NB4 (cell line): ENCODE results near the gene GET3.
"Not testable (repeated sequence)": the region's sequence is repeated elsewhere in the genome, so short reads cannot be mapped to it uniquely, and the experiment has no call there.

ENCODE experiments used
- DNase-seq: peaks from one replicate; pipeline ENCODE4 v3.0.0; 2010; ENCODE audit warnings: low read depth
- H3K4me3 ChIP-seq: one replicate; pipeline ENCODE4 v1.5.1; 2011; ENCODE audit warnings: mild to moderate bottlenecking, low read depth, low read length, moderate library complexity
- CTCF ChIP-seq: IDR thresholded peaks from one replicate; pipeline ENCODE4 v1.5.1; 2012; ENCODE audit warnings: low read depth, low read length
- MAX ChIP-seq: IDR thresholded peaks from 2 replicates; pipeline ENCODE4 v1.6.1; 2011; ENCODE audit warnings: low read depth, low read length
- MYC ChIP-seq: IDR thresholded peaks from 2 replicates; pipeline ENCODE4 v1.6.1; 2011; ENCODE audit warnings: low read depth, low read length
- POLR2A ChIP-seq: IDR thresholded peaks from 2 replicates; pipeline ENCODE4 v1.6.1; 2011; ENCODE audit warnings: mild to moderate bottlenecking; ENCODE audit not compliant: insufficient read length; ENCODE audit errors: extremely low read depth

GET3 gene

DNA sequence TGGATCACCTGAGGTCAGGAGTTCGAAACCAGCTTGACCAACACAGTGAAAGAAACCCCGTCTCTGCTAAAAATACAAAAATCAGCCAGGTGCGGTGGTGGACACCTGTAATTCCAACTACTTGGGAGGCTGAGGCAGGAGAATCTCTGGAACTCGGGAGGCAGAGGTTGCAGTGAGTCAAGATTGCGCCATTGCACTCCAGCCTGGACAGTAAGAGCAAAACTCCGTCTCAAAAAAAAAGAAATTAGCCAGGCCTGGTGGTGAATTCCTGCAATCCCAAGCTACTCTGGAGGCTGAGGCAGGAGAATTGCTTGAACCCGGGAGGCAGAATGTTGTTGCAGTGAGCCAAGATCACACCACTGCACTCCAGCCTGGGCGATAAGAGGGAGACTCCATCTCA lies 28.7 kb upstream of the GET3 start:
- TF ChIP-seq CTCF (no peak), MAX (no peak), POLR2A (no peak), MYC (no peak)
- no peak for DNase-seq
- no peak overlapping the region for H3K4me3 ChIP-seq

DNA sequence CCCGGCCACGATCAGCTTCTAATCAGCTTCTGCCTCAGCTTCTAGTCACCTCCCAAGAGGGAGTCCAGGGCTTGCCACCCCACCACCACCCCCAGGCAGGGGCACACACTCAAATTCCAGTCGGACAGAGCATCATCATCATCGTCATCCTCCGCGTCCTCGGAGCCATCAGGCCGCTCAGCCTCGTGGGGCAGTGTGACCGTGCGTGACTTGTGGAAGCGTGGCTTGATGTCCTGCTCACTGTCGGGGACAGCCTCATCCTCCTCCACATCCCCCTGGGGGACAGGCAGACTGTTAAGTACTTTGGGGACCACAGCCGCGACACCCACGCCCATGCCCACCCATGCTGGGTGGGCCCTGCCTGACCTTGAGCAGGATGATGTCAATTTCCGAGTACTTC lies 26.1 kb upstream of the GET3 start:
- DNase-seq = no peak
- H3K4me3 ChIP-seq = no peak overlapping the region
- TF ChIP-seq MAX (no peak), MYC (no peak), POLR2A (no peak), CTCF (no peak)

- not testable (repeated sequence) for DNase-seq, H3K4me3 ChIP-seq
Observed at GRCh38 chr19:12712077-12712476, 25.2 kb upstream of the GET3 start.

DNA sequence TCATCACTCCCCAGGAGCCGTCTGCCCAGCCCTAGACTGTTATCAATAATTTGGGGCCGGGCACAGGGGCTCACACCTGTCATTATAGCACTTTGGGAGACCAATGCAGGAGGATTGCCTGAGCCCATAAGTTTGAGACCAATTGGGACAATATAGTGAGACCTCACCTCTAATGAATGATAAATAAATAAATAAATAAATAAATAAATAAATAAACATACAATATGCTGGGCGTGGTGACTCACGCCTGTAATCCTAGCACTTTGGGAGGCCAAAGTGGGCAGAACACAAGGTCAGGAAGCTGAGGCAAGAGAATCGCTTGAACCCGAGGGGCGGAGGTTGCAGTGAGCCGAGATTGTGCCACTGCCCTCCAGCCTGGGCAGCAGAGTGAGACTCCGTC lies 24.0 kb upstream of the GET3 start:
- not testable (repeated sequence) for DNase-seq, H3K4me3 ChIP-seq

DNA sequence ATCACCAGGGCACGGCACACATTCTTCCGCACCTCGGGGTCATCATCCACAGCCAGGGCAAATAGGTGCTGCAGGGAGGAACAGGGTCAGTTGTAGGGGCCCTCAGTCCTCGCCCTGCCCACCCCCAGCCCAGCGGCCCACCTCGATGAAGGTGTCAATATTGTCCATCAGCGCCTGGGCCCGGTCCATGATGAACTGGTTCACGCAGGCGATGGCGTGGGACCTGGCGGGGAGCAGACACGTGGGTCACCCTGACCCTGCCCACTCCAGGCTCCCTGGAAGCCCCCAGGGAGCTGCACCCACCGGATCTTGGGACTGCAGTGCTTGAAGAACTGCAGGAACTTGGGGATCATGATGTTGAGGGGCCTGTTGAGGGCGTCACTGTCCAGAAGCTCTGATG lies 22.2 kb upstream of the GET3 start:
- DNase-seq = no peak
- H3K4me3 ChIP-seq = no peak overlapping the region
- TF ChIP-seq MAX = no peak
- no peak for TF ChIP-seq POLR2A
- TF ChIP-seq MYC = no peak
- no peak for TF ChIP-seq CTCF

GRCh38 chr19:12715929-12716328 lies 21.4 kb upstream of the GET3 start:
- no peak for DNase-seq
- TF ChIP-seq POLR2A = no peak
- no peak overlapping the region for H3K4me3 ChIP-seq

GRCh38 chr19:12720296-12720695 lies 17.0 kb upstream of the GET3 start:
- no peak for TF ChIP-seq MYC
- no peak for TF ChIP-seq POLR2A
- no peak for TF ChIP-seq CTCF
- no peak for TF ChIP-seq MAX
- DNase-seq = no peak
- peak overlapping the region; percentile 46 for H3K4me3 ChIP-seq
